SKM-1 (cell line): ENCODE results near the gene OR10V1.

Experiments used
- DNase-seq: peaks from one replicate; lab custom pipeline; 2025; ENCODE audit not compliant: unreplicated experiment; lab: John Stamatoyannopoulos, UW

The OR10V1 gene

GRCh38 chr11:59668950-59669610 is 44.6 kb downstream of the OR10V1 start, which contains the start of gene PATL1:
PATL1 (minus strand) TSS chr11:59669037; CDS start chr11:59668895, 142 bp downstream.
- peak; percentile 95 for DNase-seq

DNA sequence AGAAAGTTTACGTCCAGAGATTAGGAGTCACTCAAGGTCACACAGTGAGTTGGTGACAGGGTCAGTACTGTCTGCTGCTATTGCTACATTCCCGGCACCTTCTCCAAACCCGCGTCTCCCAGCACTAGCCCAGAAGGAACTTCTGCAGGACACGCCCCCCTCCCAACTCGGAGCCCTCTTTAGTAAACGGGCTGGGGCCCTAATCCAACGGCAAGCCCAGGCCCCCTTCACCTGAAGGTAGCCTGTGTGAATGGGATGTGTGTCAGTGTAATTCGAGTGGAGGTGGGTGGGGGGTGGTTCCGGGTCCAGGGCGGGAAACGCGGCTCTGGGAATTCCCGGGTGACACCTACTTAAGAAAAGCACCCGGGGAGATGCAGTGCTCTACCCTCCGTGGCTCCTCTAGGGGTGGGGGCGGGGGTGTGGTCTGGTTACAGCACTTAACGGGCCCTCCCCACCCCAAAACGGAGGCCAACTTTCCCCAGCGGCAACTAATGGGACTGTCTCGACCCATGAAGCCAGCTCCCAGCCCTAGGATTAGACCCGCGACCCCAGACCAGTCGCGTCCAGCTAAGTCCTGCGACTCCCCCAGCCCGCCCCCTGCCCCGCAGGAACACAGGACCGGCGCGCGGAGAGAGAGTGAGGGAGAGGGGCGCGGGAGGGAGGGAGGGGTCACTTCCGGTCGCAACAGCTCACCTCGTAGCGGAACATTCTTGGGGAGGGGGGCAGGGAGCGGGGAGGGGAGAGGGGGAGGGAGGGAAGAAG is 45.3 kb downstream of the OR10V1 start:
- DNase-seq, result peak; percentile 15

GRCh38 chr11:59667812-59668187 is 45.8 kb downstream of the OR10V1 start:
- DNase-seq, result no peak

DNA sequence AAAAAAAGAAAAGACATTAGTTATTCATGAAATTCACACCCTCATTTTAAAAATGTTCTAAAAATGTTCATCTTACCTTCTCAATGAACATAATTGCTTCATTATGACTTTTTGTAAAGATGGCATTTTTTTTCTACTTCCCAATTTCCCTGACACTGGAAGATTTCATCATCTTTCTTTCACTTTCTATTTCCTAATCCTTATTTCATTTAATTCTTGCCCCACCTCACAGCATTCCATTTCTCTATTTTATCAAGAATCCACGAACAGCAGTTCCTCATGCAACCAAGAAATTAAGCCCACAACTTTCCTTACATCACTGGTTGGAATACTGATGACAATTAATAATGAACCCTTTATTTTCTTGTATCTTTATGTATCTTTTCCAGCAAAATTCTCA is 46.7 kb downstream of the OR10V1 start:
- no peak for DNase-seq
